SK-N-SH (cell line): ENCODE results near the gene SLC22A13. TPM values are rescaled to one million over a fixed set of nuclear protein-coding genes. Genes with fewer than 3 reads are reported as not detected.

ENCODE experiments used
- CTCF ChIA-PET: fragments of 300-600, 350-600 bp; formaldehyde crosslinking; extraction: SDS; loops from one replicate; lab custom pipeline; 2021; lab: Yijun Ruan, JAX
- POLR2A ChIA-PET: fragments of 350-600 bp; sonication (Branson Sonifier 250); formaldehyde crosslinking; extraction: SDS; loops from one replicate; lab custom pipeline; 2020; ENCODE audit warnings: antibody characterized with exemption, inconsistent platforms; lab: Yijun Ruan, JAX
- DNase-seq: peaks from one replicate; pipeline ENCODE4 v3.0.0; 2012
- H2AFZ ChIP-seq: fragments of 200-600 bp; sonication (generic); 2 replicates; pipeline ENCODE4 v1.8.1; 2016; ENCODE audit warnings: antibody characterized with exemption, mild to moderate bottlenecking, low read depth
- H3F3A ChIP-seq: fragments of 200-600 bp; sonication (generic); replicated peaks from 2 replicates; pipeline ENCODE3; 2016; ENCODE audit warnings: antibody characterized with exemption, mild to moderate bottlenecking; ENCODE audit not compliant: insufficient read depth
- H3K27ac ChIP-seq, 2 experiments: fragments of 200-500 bp in 1 of 2; fragments of 200-600 bp in 1 of 2; sonication (Bioruptor generic) in 1 of 2; sonication (generic), shearing (Covaris generic) in 1 of 2; 2 replicates each; pipeline versions ENCODE4 v1.5.1 to v1.6.1; 2014 to 2016; ENCODE audit warnings: low read depth in 2 of 2, inconsistent platforms in 1 of 2, low read length in 1 of 2, mild to moderate bottlenecking in 1 of 2, mixed read lengths in 1 of 2
- H3K27me3 ChIP-seq: fragments of 200-600 bp; sonication (generic), shearing (Covaris generic); 2 replicates; pipeline ENCODE4 v1.6.1; 2016; ENCODE audit warnings: mixed run types; ENCODE audit not compliant: insufficient read depth
- H3K36me3 ChIP-seq, 2 experiments: fragments of 200-500 bp in 1 of 2; fragments of 200-600 bp in 1 of 2; sonication (Bioruptor generic) in 1 of 2; sonication (generic) in 1 of 2; replicated peaks in 1 of 2; 2 replicates each; pipeline versions ENCODE3 to v1.5.1; 2014 to 2016; ENCODE audit warnings: low read length in 1 of 2, mild to moderate bottlenecking in 1 of 2; ENCODE audit not compliant: insufficient read depth in 2 of 2, control insufficient read depth in 1 of 2
- H3K4me1 ChIP-seq, 2 experiments: fragments of 200-500 bp in 1 of 2; fragments of 200-600 bp in 1 of 2; sonication (Bioruptor generic) in 1 of 2; sonication (generic), shearing (Covaris generic) in 1 of 2; 2 replicates each; pipeline versions ENCODE4 v1.5.1 to v1.6.1; 2014 to 2016; ENCODE audit warnings: low read depth in 1 of 2, low read length in 1 of 2, mixed run types in 1 of 2; ENCODE audit not compliant: insufficient read depth in 2 of 2, control insufficient read depth in 1 of 2
- H3K4me2 ChIP-seq: fragments of 200-600 bp; sonication (generic), shearing (Covaris generic); 2 replicates; pipeline ENCODE4 v1.6.1; 2017; ENCODE audit warnings: mixed run types
- H3K4me3 ChIP-seq, 2 experiments: fragments of 200-500 bp in 1 of 2; fragments of 200-600 bp in 1 of 2; sonication (Bioruptor generic) in 1 of 2; sonication (generic), shearing (Covaris generic) in 1 of 2; 2 replicates each; pipeline versions ENCODE4 v1.5.1 to v1.8.1; 2014 to 2016; ENCODE audit warnings: low read depth in 2 of 2, inconsistent platforms in 1 of 2, low read length in 1 of 2, mild to moderate bottlenecking in 1 of 2, mixed read lengths in 1 of 2, moderate library complexity in 1 of 2
- H3K79me2 ChIP-seq: fragments of 200-600 bp; sonication (generic); 2 replicates; pipeline ENCODE4 v1.8.1; 2017; ENCODE audit warnings: mild to moderate bottlenecking; ENCODE audit not compliant: insufficient read depth
- H3K9ac ChIP-seq: fragments of 200-600 bp; sonication (generic); 2 replicates; pipeline ENCODE4 v1.6.1; 2017; ENCODE audit warnings: mixed run types
- H3K9me2 ChIP-seq: fragments of 200-600 bp; sonication (generic); 2 replicates; pipeline ENCODE4 v1.6.1; 2017; ENCODE audit warnings: mixed run types
- H3K9me3 ChIP-seq: fragments of 200-600 bp; sonication (generic); 2 replicates; pipeline ENCODE4 v1.6.1; 2017; ENCODE audit warnings: mixed run types, mild to moderate bottlenecking, moderate library complexity
- H4K20me1 ChIP-seq: fragments of 200-600 bp; sonication (generic); 2 replicates; pipeline ENCODE4 v1.6.1; 2017; ENCODE audit warnings: mild to moderate bottlenecking, mixed run types; ENCODE audit not compliant: insufficient read depth
- CTCF ChIP-seq: fragments of 200-600 bp; sonication (generic); IDR thresholded peaks from 2 replicates; pipeline ENCODE4 v1.6.1; 2017; ENCODE audit warnings: antibody characterized with exemption, mild to moderate bottlenecking, moderate library complexity
- ELF1 ChIP-seq: IDR thresholded peaks from 2 replicates; pipeline ENCODE4 v1.4.0; 2012
- EP300 ChIP-seq, 2 experiments: IDR thresholded peaks; 2 replicates each; pipeline versions ENCODE4 v1.4.0 to v1.6.1; 2012; ENCODE audit warnings: borderline replicate concordance in 1 of 2, low read depth in 1 of 2, low read length in 1 of 2
- GABPA ChIP-seq: IDR thresholded peaks from 2 replicates; pipeline ENCODE4 v1.4.0; 2012; ENCODE audit warnings: low read depth, mild to moderate bottlenecking
- JUND ChIP-seq: IDR thresholded peaks from 2 replicates; pipeline ENCODE4 v1.4.0; 2012
- MAX ChIP-seq: IDR thresholded peaks from 2 replicates; pipeline ENCODE4 v1.4.0; 2012; ENCODE audit warnings: low read depth
- RCOR1 ChIP-seq: fragments of 150-350 bp; IDR thresholded peaks from 2 replicates; pipeline ENCODE4 v1.6.1; 2017; ENCODE audit warnings: antibody characterized with exemption, low read length
- REST ChIP-seq: IDR thresholded peaks from 2 replicates; pipeline ENCODE4 v1.6.1; 2012; ENCODE audit warnings: mild to moderate bottlenecking, low read depth, low read length, moderate library complexity
- RXRA ChIP-seq: IDR thresholded peaks from 2 replicates; pipeline ENCODE4 v1.4.0; 2012; ENCODE audit warnings: low read depth, mild to moderate bottlenecking, borderline replicate concordance
- SIN3A ChIP-seq: IDR thresholded peaks from 2 replicates; pipeline ENCODE4 v1.6.1; 2012; ENCODE audit warnings: low read depth, mild to moderate bottlenecking, low read length, moderate library complexity, borderline replicate concordance
- SMC3 ChIP-seq: IDR thresholded peaks from 2 replicates; pipeline ENCODE4 v1.6.1; 2012; ENCODE audit warnings: low read depth, low read length, improper control_type of control experiment
- TAF1 ChIP-seq: IDR thresholded peaks from 2 replicates; pipeline ENCODE4 v1.6.1; 2012; ENCODE audit warnings: low read depth, mild to moderate bottlenecking, low read length, moderate library complexity, borderline replicate concordance
- TCF12 ChIP-seq: IDR thresholded peaks from 2 replicates; pipeline ENCODE4 v1.4.0; 2012
- TEAD4 ChIP-seq: IDR thresholded peaks from 2 replicates; pipeline ENCODE4 v1.4.0; 2012; ENCODE audit warnings: mild to moderate bottlenecking, borderline replicate concordance; ENCODE audit not compliant: insufficient read depth
- WGBS: methylation state at CpG from one replicate; pipeline ENCODE4 v1.1.6; 2017; ENCODE audit warnings: low lambda C conversion rate; 5-methylcytosine and 5-hydroxymethylcytosine counted together
- polyA plus RNA-seq, 3 experiments: library from polyadenylated mRNA; depleted of rRNA; stranded (reverse); fragments of >200 nt; gene quantifications; 2 replicates each; pipeline ENCODE4 v1.2.3, GENCODE V29; 2012
- TF ChIP-seq, protein P1 (sequence below): IDR thresholded peaks from 2 replicates; pipeline ENCODE4; 2012

SLC22A13 gene
- polyA plus RNA-seq, 1 of the 3 experiments (the other 2 are of a cell fraction) = 0.08 TPM

DNA sequence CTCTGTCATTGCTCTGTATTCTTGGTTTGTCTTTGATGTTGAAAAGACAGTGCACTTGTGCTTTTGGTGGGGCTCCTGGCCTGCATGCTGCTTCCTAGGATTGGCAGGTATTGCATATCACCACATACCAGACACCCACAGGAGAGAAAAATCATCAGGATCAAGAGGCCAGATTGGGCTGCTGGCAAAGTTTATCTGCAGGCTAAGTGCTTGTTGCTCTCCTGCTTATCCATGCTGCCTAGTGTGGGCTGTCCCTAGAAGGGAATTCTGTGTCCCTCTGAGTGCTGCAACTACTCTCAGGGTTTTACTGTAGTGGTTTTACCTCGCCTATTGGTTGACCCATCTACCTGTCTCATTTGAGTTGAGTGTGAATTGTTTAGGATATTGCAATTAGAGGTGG is 833 bp upstream of the SLC22A13 start:
- Histone ChIP-seq H3F3A (no peaks in the 10 kb centered on the region), H3K9me2 (no peaks in the 10 kb centered on the region), H3K4me1 (peaks cover 0 to 27% of the 10 kb centered on the region in 2 experiments; a peak in 1 of 4 replicates), H3K27me3 (no peaks in the 10 kb centered on the region), H4K20me1 (no peaks in the 10 kb centered on the region), H3K4me3 (no peak overlapping the region), H3K9ac (no peak overlapping the region), H3K79me2 (no peaks in the 10 kb centered on the region), H2AFZ (no peak overlapping the region), H3K4me2 (no peak overlapping the region), H3K9me3 (no peaks in the 10 kb centered on the region), H3K36me3 (peaks cover 0 to 5% of the 10 kb centered on the region in 2 experiments), H3K27ac (no peak overlapping the region)
- 45% methylated on average over 1 of the region's 1 CpG for WGBS
- no peak for DNase-seq
- ChIA-PET POLR2A (no interaction called here), CTCF (no interaction called here)
- no peak for TF ChIP-seq RXRA
- TF ChIP-seq ELF1 = no peak
- TF ChIP-seq JUND = no peak
- TF ChIP-seq RCOR1 = no peak
- TF ChIP-seq, protein P1, sequence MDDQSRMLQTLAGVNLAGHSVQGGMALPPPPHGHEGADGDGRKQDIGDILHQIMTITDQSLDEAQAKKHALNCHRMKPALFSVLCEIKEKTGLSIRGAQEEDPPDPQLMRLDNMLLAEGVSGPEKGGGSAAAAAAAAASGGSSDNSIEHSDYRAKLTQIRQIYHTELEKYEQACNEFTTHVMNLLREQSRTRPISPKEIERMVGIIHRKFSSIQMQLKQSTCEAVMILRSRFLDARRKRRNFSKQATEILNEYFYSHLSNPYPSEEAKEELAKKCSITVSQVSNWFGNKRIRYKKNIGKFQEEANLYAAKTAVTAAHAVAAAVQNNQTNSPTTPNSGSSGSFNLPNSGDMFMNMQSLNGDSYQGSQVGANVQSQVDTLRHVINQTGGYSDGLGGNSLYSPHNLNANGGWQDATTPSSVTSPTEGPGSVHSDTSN = no peak
- TF ChIP-seq REST = no peak
- TF ChIP-seq SMC3 = no peak
- no peak for TF ChIP-seq TCF12
- no peak for TF ChIP-seq CTCF
- TF ChIP-seq TEAD4 = no peak
- TF ChIP-seq MAX = no peak
- no peak for TF ChIP-seq TAF1
- TF ChIP-seq SIN3A = no peak
- no peak for TF ChIP-seq EP300 (IDR thresholded peaks at IDR 0.05; ENCODE audit: borderline replicate concordance in 1 of 2, low read depth in 1 of 2, low read length in 1 of 2)
- no peak for TF ChIP-seq GABPA
